Smooth muscle cell (in vitro differentiated cells): ENCODE results near the gene NHERF1. TPM values are rescaled to one million over a fixed set of nuclear protein-coding genes. Genes with fewer than 3 reads are reported as not detected.
A peak's percentile ranks its signal among the peaks of the same experiment; 100 is the strongest.

Experiments
- DNase-seq: peaks from one replicate; lab custom pipeline; 2025; ENCODE audit not compliant: unreplicated experiment; lab: John Stamatoyannopoulos, UW
- H2AFZ ChIP-seq: fragments of 200-600 bp; sonication (generic); 2 replicates; pipeline ENCODE4 v1.6.0; 2016; ENCODE audit warnings: antibody characterized with exemption, low read depth, mild to moderate bottlenecking
- H3F3A ChIP-seq: fragments of 200-600 bp; sonication (generic); 2 replicates; pipeline ENCODE4 v1.6.0; 2017; ENCODE audit warnings: antibody characterized with exemption, low read depth
- H3K27ac ChIP-seq: fragments of 200-600 bp; sonication (generic); 2 replicates; pipeline ENCODE4 v1.5.1; 2016; ENCODE audit warnings: low read depth, mild to moderate bottlenecking
- H3K27me3 ChIP-seq: fragments of 200-600 bp; sonication (generic); 2 replicates; pipeline ENCODE4 v1.6.1; 2016; ENCODE audit warnings: low read depth, mild to moderate bottlenecking
- H3K36me3 ChIP-seq: fragments of 200-600 bp; sonication (generic); 2 replicates; pipeline ENCODE4 v1.5.1; 2016; ENCODE audit warnings: low read depth
- H3K4me1 ChIP-seq: fragments of 200-600 bp; sonication (generic); 2 replicates; pipeline ENCODE4 v1.5.1; 2016; ENCODE audit warnings: low read depth
- H3K4me2 ChIP-seq: fragments of 200-600 bp; sonication (generic); 2 replicates; pipeline ENCODE4 v1.6.0; 2016; ENCODE audit warnings: mild to moderate bottlenecking
- H3K4me3 ChIP-seq: fragments of 200-600 bp; sonication (generic); 2 replicates; pipeline ENCODE4 v1.5.1; 2016; ENCODE audit warnings: mild to moderate bottlenecking
- H3K79me2 ChIP-seq: fragments of 200-600 bp; sonication (generic); 2 replicates; pipeline ENCODE4 v1.6.0; 2016; ENCODE audit warnings: low read depth, mild to moderate bottlenecking
- H3K9ac ChIP-seq: fragments of 200-600 bp; sonication (generic); 2 replicates; pipeline ENCODE4 v1.6.0; 2016; ENCODE audit warnings: low read depth
- H3K9me3 ChIP-seq: fragments of 200-600 bp; sonication (generic); replicated peaks from 2 replicates; pipeline ENCODE4 v1.5.1; 2016; ENCODE audit warnings: low read depth
- H4K20me1 ChIP-seq: fragments of 200-600 bp; sonication (generic); 2 replicates; pipeline ENCODE4 v1.6.0; 2016; ENCODE audit warnings: low read depth
- WGBS: methylation state at CpG from one replicate; pipeline ENCODE4 v1.1.7; 2016; ENCODE audit warnings: low lambda C conversion rate; 5-methylcytosine and 5-hydroxymethylcytosine counted together
- polyA plus RNA-seq: library from polyadenylated mRNA; unstranded; fragments of >200 nt; fragmentation: Nextera tagmentation; extraction: Ambion mirVana; gene quantifications from 2 replicates; pipeline ENCODE4 v1.2.1, GENCODE V29; 2016
- total RNA-seq: library from RNA; depleted of rRNA; stranded (reverse); fragments of >200 nt; gene quantifications from 2 replicates; pipeline ENCODE4 v1.2.3, GENCODE V29; 2014
- TF ChIP-seq, protein P1 (sequence below): fragments of 200-600 bp; sonication (generic); IDR thresholded peaks from 2 replicates; pipeline ENCODE4 v1.5.1; 2017; ENCODE audit warnings: borderline replicate concordance, mild to moderate bottlenecking, antibody characterized with exemption; ENCODE audit not compliant: insufficient read depth, poor library complexity, severe bottlenecking

The NHERF1 gene
- total and polyA plus RNA-seq, 2 experiments from 2014 or later, result 23.2 to 31.9 TPM

DNA sequence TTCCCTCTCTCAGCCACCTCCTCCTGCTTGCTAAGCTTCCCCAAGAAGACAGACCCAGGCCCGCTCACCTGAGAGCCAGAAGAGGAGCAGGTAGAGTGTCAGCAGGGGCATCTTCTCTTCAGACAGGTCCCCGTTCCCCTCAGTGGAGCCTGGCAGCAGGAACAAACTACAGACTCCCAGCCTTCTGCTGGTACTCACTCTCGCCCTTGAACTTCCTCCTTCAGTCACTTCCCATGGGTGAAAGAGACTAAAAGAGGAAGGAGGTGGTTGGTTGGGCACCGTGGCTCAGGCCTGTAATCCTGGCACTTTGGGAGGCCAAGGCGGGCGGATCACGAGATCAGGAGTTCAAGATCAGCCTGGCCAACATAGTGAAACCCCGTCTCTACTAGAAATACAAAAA is 35.7 kb upstream of the NHERF1 start, which contains the start of gene CD300LF:
TSS of gene CD300LF (minus strand) at position 168 of the 400 bp plus-strand sequence. CDS start at position 111, 57 bp downstream.
- H2AFZ ChIP-seq, result no peak within 1 kb of the TSS
- WGBS, result 92% methylated on average over 8 of the region's 8 CpGs
- no peak for DNase-seq
- no peaks in the 10 kb centered on the region for H3F3A ChIP-seq
- H3K9me3 ChIP-seq, result no peaks in the 10 kb centered on the region
- H4K20me1 ChIP-seq, result no peaks in the 10 kb centered on the region
- no peaks in the 10 kb centered on the region for H3K4me1 ChIP-seq
- no peaks in the 10 kb centered on the region for H3K79me2 ChIP-seq
- no peaks in the 10 kb centered on the region for H3K36me3 ChIP-seq
- TF ChIP-seq, protein P1, sequence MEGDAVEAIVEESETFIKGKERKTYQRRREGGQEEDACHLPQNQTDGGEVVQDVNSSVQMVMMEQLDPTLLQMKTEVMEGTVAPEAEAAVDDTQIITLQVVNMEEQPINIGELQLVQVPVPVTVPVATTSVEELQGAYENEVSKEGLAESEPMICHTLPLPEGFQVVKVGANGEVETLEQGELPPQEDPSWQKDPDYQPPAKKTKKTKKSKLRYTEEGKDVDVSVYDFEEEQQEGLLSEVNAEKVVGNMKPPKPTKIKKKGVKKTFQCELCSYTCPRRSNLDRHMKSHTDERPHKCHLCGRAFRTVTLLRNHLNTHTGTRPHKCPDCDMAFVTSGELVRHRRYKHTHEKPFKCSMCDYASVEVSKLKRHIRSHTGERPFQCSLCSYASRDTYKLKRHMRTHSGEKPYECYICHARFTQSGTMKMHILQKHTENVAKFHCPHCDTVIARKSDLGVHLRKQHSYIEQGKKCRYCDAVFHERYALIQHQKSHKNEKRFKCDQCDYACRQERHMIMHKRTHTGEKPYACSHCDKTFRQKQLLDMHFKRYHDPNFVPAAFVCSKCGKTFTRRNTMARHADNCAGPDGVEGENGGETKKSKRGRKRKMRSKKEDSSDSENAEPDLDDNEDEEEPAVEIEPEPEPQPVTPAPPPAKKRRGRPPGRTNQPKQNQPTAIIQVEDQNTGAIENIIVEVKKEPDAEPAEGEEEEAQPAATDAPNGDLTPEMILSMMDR, result no peak
- no peak within 1 kb of the TSS for H3K4me3 ChIP-seq
- no peak within 1 kb of the TSS for H3K27ac ChIP-seq
- peaks cover 11% of the 10 kb centered on the region for H3K27me3 ChIP-seq
- H3K4me2 ChIP-seq, result no peak within 1 kb of the TSS
- H3K9ac ChIP-seq, result no peak within 1 kb of the TSS

DNA sequence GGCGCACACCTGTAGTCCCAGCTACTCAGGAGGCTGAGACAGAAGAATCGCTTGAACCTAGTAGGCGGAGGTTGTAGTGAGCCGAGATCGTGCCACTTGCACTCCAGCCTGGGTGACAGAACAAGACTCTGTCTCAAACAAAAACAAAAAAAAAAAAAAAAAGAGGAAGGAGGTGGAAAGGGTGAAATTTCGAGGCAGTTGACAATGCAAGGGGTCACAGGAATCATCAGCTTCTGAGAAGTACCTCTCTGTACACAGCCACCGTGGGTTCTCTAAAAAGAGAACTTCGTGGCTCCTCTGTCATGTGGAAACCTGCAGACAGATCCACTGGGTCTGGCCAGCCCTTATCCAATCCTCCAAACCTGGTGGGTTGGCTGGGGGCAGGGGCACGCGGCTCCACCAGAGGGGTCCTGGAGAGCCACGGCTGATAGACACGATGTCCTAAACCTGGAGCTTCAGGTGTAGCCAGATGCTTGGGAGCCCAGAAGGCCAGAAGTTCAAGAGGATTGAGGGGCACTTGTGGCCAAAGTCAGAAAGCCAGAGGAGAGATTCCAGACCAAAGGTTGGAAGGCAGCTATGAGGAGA is 35.2 kb upstream of the NHERF1 start:
- H3K27me3 ChIP-seq, result peaks cover 15% of the 10 kb centered on the region
- no peaks in the 10 kb centered on the region for H3K9me3 ChIP-seq
- H4K20me1 ChIP-seq, result no peaks in the 10 kb centered on the region
- H3K36me3 ChIP-seq, result no peaks in the 10 kb centered on the region
- no peak for DNase-seq
- H3K4me1 ChIP-seq, result no peaks in the 10 kb centered on the region
- no peak overlapping the region for H3K27ac ChIP-seq
- no peak overlapping the region for H3K4me2 ChIP-seq
- no peaks in the 10 kb centered on the region for H3F3A ChIP-seq
- no peak overlapping the region for H2AFZ ChIP-seq
- 93% methylated on average over 12 of the region's 12 CpGs for WGBS
- no peak overlapping the region for H3K4me3 ChIP-seq
- TF ChIP-seq, protein P1, result no peak
- H3K79me2 ChIP-seq, result no peaks in the 10 kb centered on the region
- no peak overlapping the region for H3K9ac ChIP-seq

GRCh38 chr17:74715144-74715543 is 33.3 kb upstream of the NHERF1 start:
- Histone ChIP-seq H3K4me1 (no peaks in the 10 kb centered on the region), H3K4me2 (peak overlapping the region; percentile 40), H3K9ac (no peak overlapping the region), H3K9me3 (no peaks in the 10 kb centered on the region), H3K36me3 (no peaks in the 10 kb centered on the region), H3K79me2 (no peaks in the 10 kb centered on the region), H3K4me3 (no peak overlapping the region), H3K27me3 (peaks cover 32% of the 10 kb centered on the region), H2AFZ (no peak overlapping the region), H3K27ac (no peak overlapping the region), H3F3A (no peaks in the 10 kb centered on the region), H4K20me1 (no peaks in the 10 kb centered on the region)
- TF ChIP-seq, protein P1, result no peak
- 9% methylated on average over 4 of the region's 4 CpGs for WGBS
- no peak for DNase-seq

DNA sequence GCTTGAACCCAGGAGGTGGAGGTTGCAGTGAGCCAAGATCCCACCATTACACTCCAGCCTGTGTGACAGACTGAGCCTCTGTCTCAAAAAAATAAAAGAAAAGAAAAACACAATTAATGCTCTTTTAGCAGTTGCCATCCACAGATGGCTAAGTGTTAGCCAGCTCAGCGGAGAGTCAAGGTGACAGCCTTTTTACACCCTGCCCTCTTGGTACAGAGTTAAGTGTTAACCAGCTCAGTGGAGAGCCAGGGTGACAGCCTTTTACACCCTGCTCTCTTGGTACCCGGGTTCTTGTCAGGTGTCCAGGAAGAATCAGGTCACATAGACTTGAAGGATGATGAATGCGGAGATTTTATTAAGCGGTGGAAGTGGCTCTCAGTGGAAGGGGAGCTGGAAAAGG is 27.9 kb upstream of the NHERF1 start:
- Histone ChIP-seq H2AFZ (no peak overlapping the region), H4K20me1 (no peaks in the 10 kb centered on the region), H3K27me3 (peaks cover 29% of the 10 kb centered on the region), H3K27ac (no peak overlapping the region), H3K4me2 (no peak overlapping the region), H3K4me3 (no peak overlapping the region), H3K36me3 (no peaks in the 10 kb centered on the region), H3K4me1 (no peaks in the 10 kb centered on the region), H3K9me3 (no peaks in the 10 kb centered on the region), H3K9ac (no peak overlapping the region), H3F3A (no peaks in the 10 kb centered on the region), H3K79me2 (no peaks in the 10 kb centered on the region)
- TF ChIP-seq, protein P1, result no peak
- WGBS, result 93% methylated on average over 4 of the region's 4 CpGs
- DNase-seq, result no peak
